Gastroesophageal sphincter (tissue), 3 donors: ENCODE data around the gene ARHGAP42.

ENCODE experiments used
- EP300 ChIP-seq: sonication (generic); formaldehyde crosslinking; IDR thresholded peaks from one replicate; pipeline ENCODE4 v1.6.1; 2017; ENCODE audit warnings: antibody characterized with exemption, mild to moderate bottlenecking
- POLR2AphosphoS5 ChIP-seq: sonication (generic); formaldehyde crosslinking; IDR thresholded peaks from one replicate; pipeline ENCODE4 v1.6.1; 2017; ENCODE audit warnings: antibody characterized with exemption
- TF ChIP-seq, protein P1 (sequence below), 4 experiments: fragments of 200-600 bp in 2 of 4; fragments of 450-650 bp in 2 of 4; sonication (generic) in 1 of 4; IDR thresholded peaks; one replicate each; pipeline ENCODE4 v1.5.1; 2017 to 2019; ENCODE audit warnings: antibody characterized with exemption in 4 of 4, mild to moderate bottlenecking in 2 of 4, moderate library complexity in 2 of 4

DNA sequence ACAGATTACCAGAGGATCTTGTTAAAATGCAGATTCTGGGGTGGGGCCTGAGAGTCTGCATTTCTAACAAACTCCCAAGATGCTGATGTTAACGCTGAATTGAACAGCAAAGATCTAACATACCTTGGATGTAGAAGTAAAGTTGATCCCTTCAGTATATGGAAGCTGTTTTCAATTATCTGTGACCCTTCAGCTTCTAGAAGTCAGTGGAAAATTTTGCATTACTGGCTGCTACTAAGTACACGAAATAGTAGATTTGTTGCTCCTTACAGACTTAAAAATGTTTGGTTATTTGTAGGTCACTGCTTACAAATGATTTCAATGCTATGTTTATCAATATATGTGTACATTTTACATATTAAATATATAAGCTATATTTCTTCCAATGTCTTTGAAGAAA, 107.4 kb downstream of the ARHGAP42 start:
- no peak for TF ChIP-seq EP300
- TF ChIP-seq, protein P1, sequence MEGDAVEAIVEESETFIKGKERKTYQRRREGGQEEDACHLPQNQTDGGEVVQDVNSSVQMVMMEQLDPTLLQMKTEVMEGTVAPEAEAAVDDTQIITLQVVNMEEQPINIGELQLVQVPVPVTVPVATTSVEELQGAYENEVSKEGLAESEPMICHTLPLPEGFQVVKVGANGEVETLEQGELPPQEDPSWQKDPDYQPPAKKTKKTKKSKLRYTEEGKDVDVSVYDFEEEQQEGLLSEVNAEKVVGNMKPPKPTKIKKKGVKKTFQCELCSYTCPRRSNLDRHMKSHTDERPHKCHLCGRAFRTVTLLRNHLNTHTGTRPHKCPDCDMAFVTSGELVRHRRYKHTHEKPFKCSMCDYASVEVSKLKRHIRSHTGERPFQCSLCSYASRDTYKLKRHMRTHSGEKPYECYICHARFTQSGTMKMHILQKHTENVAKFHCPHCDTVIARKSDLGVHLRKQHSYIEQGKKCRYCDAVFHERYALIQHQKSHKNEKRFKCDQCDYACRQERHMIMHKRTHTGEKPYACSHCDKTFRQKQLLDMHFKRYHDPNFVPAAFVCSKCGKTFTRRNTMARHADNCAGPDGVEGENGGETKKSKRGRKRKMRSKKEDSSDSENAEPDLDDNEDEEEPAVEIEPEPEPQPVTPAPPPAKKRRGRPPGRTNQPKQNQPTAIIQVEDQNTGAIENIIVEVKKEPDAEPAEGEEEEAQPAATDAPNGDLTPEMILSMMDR (IDR thresholded peaks at IDR 0.05), result no peak
- no peak for TF ChIP-seq POLR2AphosphoS5
